ENCODE measurements around the gene CLTB. TPM values are rescaled to one million over a fixed set of nuclear protein-coding genes. Genes with fewer than 3 reads are reported as not detected.

Gene CLTB
- total RNA-seq, 1 experiment from 2014 or later: 34.5 TPM

GRCh38 chr5:176384991-176385390 is 31.3 kb downstream of the CLTB start:
- no peak overlapping the region for H2BK15ac ChIP-seq (ENCODE audit: low read depth, low read length)
- H3K4me1 ChIP-seq (ENCODE audit: insufficient read depth, low read length): no peaks in the 10 kb centered on the region
- no peak overlapping the region for H2BK12ac ChIP-seq (ENCODE audit: insufficient read length, low read depth, low read length)
- H4K5ac ChIP-seq (ENCODE audit: insufficient read length, low read depth, low read length): no peak overlapping the region
- H2AK5ac ChIP-seq (ENCODE audit: insufficient read length, low read length): no peak overlapping the region
- no peak overlapping the region for H2BK120ac ChIP-seq (ENCODE audit: low read depth, low read length, poor library complexity, severe bottlenecking)
- no peak for DNase-seq
- WGBS (ENCODE audit: extremely low coverage, insufficient read length, low lambda C conversion rate): no CpG with 5 or more reads among the region's 12 CpGs
- no peak overlapping the region for H2BK20ac ChIP-seq (ENCODE audit: low read depth, low read length, poor library complexity, severe bottlenecking)
- H3T11ph ChIP-seq (ENCODE audit: low read length): no peak overlapping the region
- no peak overlapping the region for H2BK5ac ChIP-seq (ENCODE audit: insufficient read length, low read length)
- H3K4me1 Mint-ChIP-seq: peaks cover 12% of the 10 kb centered on the region in 2 experiments
- H3K27me3 Mint-ChIP-seq (ENCODE audit: low read depth): no peaks in the 10 kb centered on the region
- H3K23ac ChIP-seq (ENCODE audit: insufficient read length, low read depth, low read length): no peak overlapping the region
- no peak overlapping the region for H3K18ac ChIP-seq (ENCODE audit: insufficient read length, low read depth, low read length)
- no peak overlapping the region for H3K4ac ChIP-seq (ENCODE audit: low read depth, low read length)
- no peak overlapping the region for H2AFZ ChIP-seq (ENCODE audit: low read length)
- H4K8ac ChIP-seq (replicated peaks; ENCODE audit: insufficient read length, low read depth, low read length): no peak overlapping the region
- peaks cover 35 to 75% (median 43%) of the 10 kb centered on the region in 3 experiments for H3K36me3 Mint-ChIP-seq (ENCODE audit: insufficient read depth in 1 of 3, low read depth in 3 of 3)
- no peak overlapping the region for H4K91ac ChIP-seq (ENCODE audit: insufficient read length, low read depth, low read length)
- no peaks in the 10 kb centered on the region for H3K9me3 ChIP-seq (ENCODE audit: control insufficient read depth, low read depth, low read length)
- peaks cover 0 to 3% of the 10 kb centered on the region in 2 experiments; a peak in 1 of 5 replicates for H3K9me3 Mint-ChIP-seq
- H3K56ac ChIP-seq (ENCODE audit: insufficient read length, low read depth, low read length): no peak overlapping the region
- no peaks in the 10 kb centered on the region for H3K79me1 ChIP-seq (ENCODE audit: insufficient read depth, low read depth, low read length, poor library complexity, severe bottlenecking)
- H3K27me3 ChIP-seq (ENCODE audit: insufficient read depth, low read length): no peaks in the 10 kb centered on the region
- H4K20me1 ChIP-seq (ENCODE audit: control insufficient read depth, insufficient read depth, insufficient read length): no peaks in the 10 kb centered on the region
- H3K4me2 ChIP-seq (ENCODE audit: insufficient read depth, insufficient read length, low read length): no peak overlapping the region
- peaks cover 8% of the 10 kb centered on the region; the same call in 1 of the 2 replicates for H3K79me2 ChIP-seq (ENCODE audit: insufficient read depth, low read length)
- no peak overlapping the region for H3K27ac ChIP-seq (ENCODE audit: insufficient read length, low read depth, low read length)
- TF ChIP-seq CTCF (conservative IDR thresholded peaks at IDR 0.05): no peak
- no peak overlapping the region for H3K14ac ChIP-seq (ENCODE audit: insufficient read depth, low read length)
- H3K27ac Mint-ChIP-seq: no peak overlapping the region
- H3K9ac ChIP-seq (ENCODE audit: extremely low read depth, insufficient read length, low read length): no peak overlapping the region
- peaks cover 7% of the 10 kb centered on the region for H3K23me2 ChIP-seq (ENCODE audit: insufficient read length, low read depth, low read length, poor library complexity, severe bottlenecking)
- H3K4me3 Mint-ChIP-seq: no peak overlapping the region

Measured in H9 (cell line).